ENCODE results near the gene TACC2.

TACC2 gene

DNA sequence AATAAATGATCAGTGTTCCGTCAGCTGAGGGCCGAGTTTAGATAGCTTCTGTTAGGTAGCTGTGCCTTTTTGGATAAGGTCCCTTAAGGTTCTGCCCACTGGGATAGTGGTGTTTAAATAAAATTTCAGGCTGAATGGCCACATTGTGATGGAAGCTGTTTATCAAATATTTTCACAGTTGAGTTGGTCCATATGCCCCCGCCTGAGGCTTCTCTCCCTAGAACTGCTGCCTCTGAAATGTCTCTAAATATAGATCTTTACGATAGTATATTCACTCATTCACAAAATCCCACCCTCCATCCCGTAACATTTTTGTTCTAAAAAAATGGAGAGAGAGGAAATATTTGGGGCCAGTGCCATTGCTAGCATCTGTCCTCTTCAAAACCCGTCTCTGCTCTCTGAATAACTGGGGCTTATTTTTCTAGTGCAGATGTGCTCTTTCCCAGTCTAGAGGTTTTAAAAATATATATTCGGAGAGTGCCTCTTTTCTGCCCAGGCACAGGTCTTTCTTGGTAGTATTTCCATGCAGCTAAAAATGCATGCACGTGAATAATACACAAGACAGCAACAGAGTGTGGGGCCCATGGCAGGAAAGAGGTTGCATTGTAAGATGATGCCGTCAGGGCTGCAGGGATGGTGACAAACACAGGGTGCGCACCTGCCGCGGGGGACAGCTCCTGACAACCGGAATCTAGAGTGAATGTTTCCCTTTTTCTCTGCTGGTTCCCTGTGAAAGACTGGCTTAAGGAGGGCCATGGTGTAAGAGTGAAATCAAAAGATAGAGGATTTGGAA, 176.7 kb downstream of the TACC2 start:
- Histone ChIP-seq H3K4me3 (ENCODE audit: insufficient read depth, low read length, poor library complexity, severe bottlenecking) (no peak overlapping the region), H3K27ac (ENCODE audit: low read depth, low read length) (no peak overlapping the region), H3K4me2 (ENCODE audit: low read depth, low read length, poor library complexity, severe bottlenecking) (no peak overlapping the region), H3K36me3 (ENCODE audit: low read length) (no peaks in the 10 kb centered on the region), H4K20me1 (ENCODE audit: low read depth, low read length) (no peaks in the 10 kb centered on the region), H3K9ac (ENCODE audit: low read length) (no peak overlapping the region), H3F3A (ENCODE audit: insufficient read depth) (no peaks in the 10 kb centered on the region), H3K27me3 (ENCODE audit: low read length) (no peaks in the 10 kb centered on the region), H2AFZ (ENCODE audit: low read depth, low read length, severe bottlenecking) (no peak overlapping the region), H3K9me3 (ENCODE audit: insufficient read depth, low read length) (no peaks in the 10 kb centered on the region), H3K9me2 (replicated peaks; ENCODE audit: insufficient read depth, low read length) (no peaks in the 10 kb centered on the region), H3K79me2 (ENCODE audit: insufficient read depth, low read length) (no peaks in the 10 kb centered on the region)
- TF ChIP-seq, protein P1, sequence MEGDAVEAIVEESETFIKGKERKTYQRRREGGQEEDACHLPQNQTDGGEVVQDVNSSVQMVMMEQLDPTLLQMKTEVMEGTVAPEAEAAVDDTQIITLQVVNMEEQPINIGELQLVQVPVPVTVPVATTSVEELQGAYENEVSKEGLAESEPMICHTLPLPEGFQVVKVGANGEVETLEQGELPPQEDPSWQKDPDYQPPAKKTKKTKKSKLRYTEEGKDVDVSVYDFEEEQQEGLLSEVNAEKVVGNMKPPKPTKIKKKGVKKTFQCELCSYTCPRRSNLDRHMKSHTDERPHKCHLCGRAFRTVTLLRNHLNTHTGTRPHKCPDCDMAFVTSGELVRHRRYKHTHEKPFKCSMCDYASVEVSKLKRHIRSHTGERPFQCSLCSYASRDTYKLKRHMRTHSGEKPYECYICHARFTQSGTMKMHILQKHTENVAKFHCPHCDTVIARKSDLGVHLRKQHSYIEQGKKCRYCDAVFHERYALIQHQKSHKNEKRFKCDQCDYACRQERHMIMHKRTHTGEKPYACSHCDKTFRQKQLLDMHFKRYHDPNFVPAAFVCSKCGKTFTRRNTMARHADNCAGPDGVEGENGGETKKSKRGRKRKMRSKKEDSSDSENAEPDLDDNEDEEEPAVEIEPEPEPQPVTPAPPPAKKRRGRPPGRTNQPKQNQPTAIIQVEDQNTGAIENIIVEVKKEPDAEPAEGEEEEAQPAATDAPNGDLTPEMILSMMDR (IDR thresholded peaks at IDR 0.05; ENCODE audit: insufficient read depth, low read length, poor library complexity, severe bottlenecking): no peak
- TF ChIP-seq EZH2phosphoT487 (conservative IDR thresholded peaks at IDR 0.05; ENCODE audit: low read length): no peak

DNA sequence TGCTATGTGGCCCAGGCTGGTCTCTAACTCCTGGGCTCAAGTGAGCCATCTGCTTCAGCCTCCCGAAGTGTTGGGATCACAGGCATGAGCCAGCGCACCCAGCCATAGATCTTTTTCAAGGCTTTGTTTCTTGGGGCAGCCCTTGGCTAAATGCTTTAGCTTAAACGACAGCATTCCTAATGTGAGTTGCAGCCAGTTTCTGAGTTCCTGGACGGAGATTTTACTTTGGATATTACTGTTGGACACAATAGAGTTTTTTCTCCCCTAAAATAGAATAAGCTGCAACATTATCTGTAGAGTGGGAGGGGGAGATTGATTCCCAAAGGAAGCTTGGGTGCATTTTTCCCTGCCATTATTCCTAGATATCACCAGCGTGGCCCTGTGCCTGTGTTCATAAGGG, 179.1 kb downstream of the TACC2 start:
- no peaks in the 10 kb centered on the region for H3K36me3 ChIP-seq (ENCODE audit: low read length)
- TF ChIP-seq EZH2phosphoT487 (conservative IDR thresholded peaks at IDR 0.05; ENCODE audit: low read length): no peak
- H3F3A ChIP-seq (ENCODE audit: insufficient read depth): no peaks in the 10 kb centered on the region
- H3K4me2 ChIP-seq (ENCODE audit: low read depth, low read length, poor library complexity, severe bottlenecking): no peak overlapping the region
- H3K4me3 ChIP-seq (ENCODE audit: insufficient read depth, low read length, poor library complexity, severe bottlenecking): no peak overlapping the region
- no peak overlapping the region for H3K27ac ChIP-seq (ENCODE audit: low read depth, low read length)
- no peaks in the 10 kb centered on the region for H3K79me2 ChIP-seq (ENCODE audit: insufficient read depth, low read length)
- no peaks in the 10 kb centered on the region for H3K9me3 ChIP-seq (ENCODE audit: insufficient read depth, low read length)
- no peaks in the 10 kb centered on the region for H4K20me1 ChIP-seq (ENCODE audit: low read depth, low read length)
- H3K27me3 ChIP-seq (ENCODE audit: low read length): no peaks in the 10 kb centered on the region
- no peaks in the 10 kb centered on the region for H3K9me2 ChIP-seq (replicated peaks; ENCODE audit: insufficient read depth, low read length)
- H2AFZ ChIP-seq (ENCODE audit: low read depth, low read length, severe bottlenecking): no peak overlapping the region
- no peak overlapping the region for H3K9ac ChIP-seq (ENCODE audit: low read length)

DNA sequence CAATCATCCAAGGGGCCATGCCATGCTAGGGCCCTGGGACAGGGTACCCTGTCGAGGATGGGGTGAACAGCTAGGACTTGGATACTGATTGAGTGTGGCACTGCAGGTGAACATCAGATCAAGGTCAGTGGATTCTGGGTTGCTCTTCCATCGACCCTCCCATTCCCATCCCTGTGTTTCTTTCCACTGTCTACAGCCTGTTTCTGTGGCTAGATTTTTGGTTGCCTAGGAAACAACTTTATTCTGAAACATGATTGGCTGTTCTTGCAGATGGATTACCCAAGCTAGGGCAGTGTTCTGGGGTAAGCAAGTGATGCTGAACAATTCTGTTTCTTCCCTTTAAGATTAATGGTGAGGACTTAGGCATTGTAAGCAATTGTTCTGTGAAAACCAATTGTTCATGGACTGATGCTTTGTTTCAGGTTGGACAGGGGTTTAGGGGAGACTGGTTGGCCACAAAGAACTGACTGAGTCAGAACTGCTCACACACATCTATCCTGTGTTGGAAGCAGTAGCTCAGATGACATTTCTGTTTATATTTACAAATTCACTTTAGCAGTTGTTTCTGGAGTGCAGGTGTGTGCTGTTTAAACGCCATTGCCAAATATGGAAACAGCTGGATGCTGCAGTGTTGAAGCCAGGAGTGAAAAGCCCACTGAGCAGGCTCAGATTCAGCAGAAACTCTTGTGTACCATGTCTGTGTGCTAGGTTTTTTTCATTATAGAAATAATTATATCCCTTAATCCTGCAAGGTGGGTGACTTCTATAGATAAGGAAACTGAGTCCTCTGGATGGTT, 179.8 kb downstream of the TACC2 start:
- no peaks in the 10 kb centered on the region for H3K9me3 ChIP-seq (ENCODE audit: insufficient read depth, low read length)
- no peaks in the 10 kb centered on the region for H3K79me2 ChIP-seq (ENCODE audit: insufficient read depth, low read length)
- H2AFZ ChIP-seq (ENCODE audit: low read depth, low read length, severe bottlenecking): no peak overlapping the region
- no peak overlapping the region for H3K9ac ChIP-seq (ENCODE audit: low read length)
- H3K27me3 ChIP-seq (ENCODE audit: low read length): no peaks in the 10 kb centered on the region
- H3K36me3 ChIP-seq (ENCODE audit: low read length): no peaks in the 10 kb centered on the region
- H3K9me2 ChIP-seq (replicated peaks; ENCODE audit: insufficient read depth, low read length): no peaks in the 10 kb centered on the region
- no peak for TF ChIP-seq EZH2phosphoT487 (conservative IDR thresholded peaks at IDR 0.05; ENCODE audit: low read length)
- TF ChIP-seq, protein P1 (IDR thresholded peaks at IDR 0.05; ENCODE audit: insufficient read depth, low read length, poor library complexity, severe bottlenecking): no peak
- H4K20me1 ChIP-seq (ENCODE audit: low read depth, low read length): no peaks in the 10 kb centered on the region
- H3K4me3 ChIP-seq (ENCODE audit: insufficient read depth, low read length, poor library complexity, severe bottlenecking): no peak overlapping the region
- H3F3A ChIP-seq (ENCODE audit: insufficient read depth): no peaks in the 10 kb centered on the region
- H3K4me2 ChIP-seq (ENCODE audit: low read depth, low read length, poor library complexity, severe bottlenecking): no peak overlapping the region
- H3K27ac ChIP-seq (ENCODE audit: low read depth, low read length): no peak overlapping the region

DNA sequence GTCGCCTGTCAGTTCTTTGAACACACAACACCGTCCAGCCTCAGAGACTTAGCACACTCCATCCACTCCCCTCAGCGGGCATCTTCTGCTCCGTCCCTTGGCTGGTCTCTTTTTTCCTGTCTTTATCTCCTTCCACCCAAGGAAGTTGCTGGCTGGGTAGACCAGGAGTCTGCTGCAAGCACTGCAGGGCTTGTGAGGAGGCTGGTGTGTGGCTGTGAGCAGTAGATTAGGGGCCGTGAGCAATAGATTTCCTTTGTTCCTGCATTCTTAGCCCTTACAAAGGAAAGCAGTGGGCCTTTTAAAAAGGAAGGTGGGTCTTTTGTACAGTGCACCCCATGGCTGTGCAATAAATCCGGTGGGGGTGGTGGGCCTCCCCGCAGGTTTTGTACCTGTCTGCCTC, 181.8 kb downstream of the TACC2 start:
- no peaks in the 10 kb centered on the region for H3K36me3 ChIP-seq (ENCODE audit: low read length)
- H4K20me1 ChIP-seq (ENCODE audit: low read depth, low read length): no peaks in the 10 kb centered on the region
- no peak overlapping the region for H3K4me3 ChIP-seq (ENCODE audit: insufficient read depth, low read length, poor library complexity, severe bottlenecking)
- no peak overlapping the region for H3K27ac ChIP-seq (ENCODE audit: low read depth, low read length)
- H3K27me3 ChIP-seq (ENCODE audit: low read length): no peaks in the 10 kb centered on the region
- H3K9ac ChIP-seq (ENCODE audit: low read length): no peak overlapping the region
- H3K4me2 ChIP-seq (ENCODE audit: low read depth, low read length, poor library complexity, severe bottlenecking): no peak overlapping the region
- H3K79me2 ChIP-seq (ENCODE audit: insufficient read depth, low read length): no peaks in the 10 kb centered on the region
- H3K9me2 ChIP-seq (replicated peaks; ENCODE audit: insufficient read depth, low read length): no peaks in the 10 kb centered on the region
- H2AFZ ChIP-seq (ENCODE audit: low read depth, low read length, severe bottlenecking): no peak overlapping the region
- no peak for TF ChIP-seq EZH2phosphoT487 (conservative IDR thresholded peaks at IDR 0.05; ENCODE audit: low read length)
- TF ChIP-seq, protein P1 (IDR thresholded peaks at IDR 0.05; ENCODE audit: insufficient read depth, low read length, poor library complexity, severe bottlenecking): no peak
- no peaks in the 10 kb centered on the region for H3K9me3 ChIP-seq (ENCODE audit: insufficient read depth, low read length)
- no peaks in the 10 kb centered on the region for H3F3A ChIP-seq (ENCODE audit: insufficient read depth)
